Body of pancreas (tissue), 4 donors: ENCODE measurements around the gene FBXO22.

Experiments used
- CTCF ChIP-seq, 7 experiments: fragments of 450-650 bp in 4 of 7; fragments of 200-600 bp in 3 of 7; sonication (generic) in 3 of 7; IDR thresholded peaks; one replicate each; pipeline ENCODE4 v1.5.1; 2016 to 2019; ENCODE audit warnings: antibody characterized with exemption in 7 of 7
- POLR2A ChIP-seq, 3 donors: fragments of 450-650 bp; IDR thresholded peaks; one replicate each; pipeline ENCODE4 v1.6.1; 2016; ENCODE audit warnings: antibody characterized with exemption in 3 of 3, mild to moderate bottlenecking in 2 of 3

- TF ChIP-seq POLR2A (IDR thresholded peaks at IDR 0.05) (no peak), CTCF (IDR thresholded peaks at IDR 0.05) (no peak)
These were observed 20.9 kb downstream of the FBXO22 start for GRCh38 chr15:75924576-75924975.
